ENCODE results near the gene MT1HL1.
"Not testable (repeated sequence)": the region's sequence is repeated elsewhere in the genome, so short reads cannot be mapped to it uniquely, and the experiment has no call there.

Gene MT1HL1

DNA sequence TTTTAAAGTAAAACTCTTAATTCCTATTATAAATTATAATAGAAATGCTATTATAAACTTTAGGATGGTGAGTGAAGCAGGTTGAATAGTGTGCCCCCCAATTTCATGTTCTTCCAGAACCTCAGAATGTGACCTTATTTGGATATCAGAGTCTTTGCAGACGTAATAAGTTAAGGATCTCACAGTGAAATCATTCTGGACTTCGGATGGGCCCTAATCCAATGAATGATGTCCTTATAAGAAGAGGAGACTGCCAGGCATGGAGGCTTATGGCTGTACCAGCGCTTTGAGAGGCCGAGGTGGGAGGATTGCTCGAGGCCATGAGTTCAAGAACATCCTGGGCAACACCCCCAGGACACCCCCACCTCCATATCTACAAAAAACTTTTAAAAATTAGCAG lies 9.4 kb upstream of the MT1HL1 start:
- no peak for DNase-seq

DNA sequence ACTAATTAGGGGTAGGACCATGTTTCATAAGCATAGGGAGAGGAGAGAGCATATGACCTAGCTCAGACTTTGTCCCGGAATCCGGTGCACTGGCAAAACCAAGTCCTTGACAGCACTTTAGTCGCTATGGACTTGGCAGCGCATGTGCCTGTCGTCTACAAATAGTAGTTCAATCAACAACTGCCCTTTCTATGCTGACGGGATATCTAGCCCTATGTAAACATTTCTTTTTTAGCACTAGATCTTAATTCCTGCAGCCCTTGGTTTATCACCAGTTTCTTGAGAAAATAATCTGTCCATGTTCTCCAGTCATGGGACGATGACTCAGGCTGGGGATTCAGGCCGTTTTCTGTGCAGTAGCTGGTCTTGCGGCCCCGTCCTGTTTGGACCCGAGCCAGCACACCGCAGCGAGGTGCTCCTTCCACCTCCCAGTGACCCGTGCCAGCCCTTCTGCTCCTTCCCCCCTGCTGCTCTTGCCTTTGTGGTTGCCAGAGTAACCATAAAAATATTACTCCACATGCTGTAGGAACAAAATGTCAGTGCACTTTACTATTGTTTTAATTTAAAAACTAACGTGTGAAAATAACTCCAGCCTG lies 8.6 kb upstream of the MT1HL1 start:
- DNase-seq, result no peak

DNA sequence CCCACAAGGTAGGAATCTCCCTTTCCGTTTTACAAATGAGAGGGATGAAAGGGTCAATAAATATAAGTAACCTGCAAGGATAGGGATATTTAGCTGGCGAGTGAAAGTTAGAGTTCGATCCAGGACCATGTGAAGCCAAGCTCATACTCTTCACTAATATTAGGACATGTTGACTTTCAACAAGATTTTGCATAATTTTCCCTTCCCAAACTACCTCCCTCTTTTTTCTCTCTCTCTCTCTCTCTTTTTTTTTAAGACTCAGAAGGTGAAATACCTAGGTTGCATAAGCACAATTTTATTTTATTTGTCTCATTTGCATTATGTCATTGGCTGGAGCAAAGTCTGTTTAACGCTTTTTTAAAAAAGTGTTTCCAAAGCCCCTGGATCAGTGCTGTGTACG lies 8.1 kb upstream of the MT1HL1 start:
- DNase-seq, result no peak

DNA sequence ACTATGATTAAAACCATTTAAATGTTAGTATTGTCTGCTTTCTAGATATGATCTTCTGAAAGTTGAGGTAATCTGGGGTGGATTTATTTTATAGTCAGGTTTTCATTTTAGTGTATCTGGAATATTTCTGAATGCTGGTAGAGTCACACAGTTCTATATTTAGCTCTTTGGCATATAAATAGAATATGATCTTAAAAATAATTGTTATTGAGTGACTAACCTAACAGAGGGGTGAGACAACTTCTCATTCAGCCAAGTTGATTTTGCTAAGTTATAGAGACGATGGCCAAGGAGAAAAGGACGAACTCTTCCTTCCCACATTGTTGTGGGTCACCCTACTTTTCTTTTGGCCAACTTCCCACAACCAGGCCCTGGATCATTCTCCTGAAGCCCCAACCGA lies 7.2 kb upstream of the MT1HL1 start:
- DNase-seq, result no peak

DNA sequence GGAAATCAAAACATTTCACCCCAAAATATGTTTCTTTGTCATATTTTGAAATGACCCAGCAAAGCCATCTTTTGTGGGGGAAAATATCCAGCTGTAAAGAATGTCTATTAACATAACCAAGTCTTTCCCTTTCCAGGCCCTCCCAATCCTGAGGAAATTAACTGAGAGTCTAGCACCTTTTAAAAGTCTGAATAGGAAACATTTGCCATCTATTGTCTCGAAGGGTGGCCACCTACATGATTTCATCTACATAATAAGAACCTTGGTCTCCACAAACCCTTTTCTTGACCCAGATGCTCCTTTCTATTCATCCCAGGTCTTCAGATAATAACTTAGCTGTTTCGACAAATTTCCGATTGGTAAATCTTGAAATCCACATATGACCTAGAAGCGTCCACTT lies 5.4 kb upstream of the MT1HL1 start:
- DNase-seq, result no peak

DNA sequence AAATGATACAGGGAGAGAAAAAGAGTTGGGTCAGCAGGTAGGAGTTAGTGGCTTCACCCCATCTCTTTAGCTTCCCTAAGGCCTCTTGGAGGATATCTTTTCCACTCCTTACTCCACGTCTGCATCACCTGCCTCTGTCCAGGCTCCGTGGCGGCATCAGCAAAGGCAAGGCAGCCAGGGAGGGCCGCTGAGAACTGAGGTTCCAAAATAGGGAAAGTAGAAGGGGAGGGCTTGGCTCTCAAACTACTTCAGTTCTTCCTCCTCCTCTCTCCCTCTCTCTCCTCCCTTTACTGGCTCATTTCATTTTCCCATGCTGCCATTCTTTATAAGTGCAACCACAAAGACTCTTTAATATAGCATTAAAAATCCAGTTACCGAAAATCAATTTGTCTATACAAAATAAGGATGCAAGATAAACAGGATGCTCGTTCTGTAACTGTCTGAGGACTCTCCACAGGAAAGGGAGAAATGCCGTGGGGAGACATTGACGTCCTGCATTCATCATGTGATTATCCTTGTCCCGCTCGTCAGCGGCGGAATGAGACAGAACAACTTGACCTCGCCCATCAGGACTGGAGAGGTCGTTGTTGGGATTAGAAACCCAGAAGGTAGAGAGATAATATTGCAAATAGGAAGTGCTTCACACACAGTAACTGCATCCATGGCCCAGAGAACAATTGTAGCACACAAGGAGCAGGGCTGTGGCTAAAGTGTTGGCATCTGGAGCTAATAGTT lies 3.1 kb upstream of the MT1HL1 start:
- no peak for DNase-seq

DNA sequence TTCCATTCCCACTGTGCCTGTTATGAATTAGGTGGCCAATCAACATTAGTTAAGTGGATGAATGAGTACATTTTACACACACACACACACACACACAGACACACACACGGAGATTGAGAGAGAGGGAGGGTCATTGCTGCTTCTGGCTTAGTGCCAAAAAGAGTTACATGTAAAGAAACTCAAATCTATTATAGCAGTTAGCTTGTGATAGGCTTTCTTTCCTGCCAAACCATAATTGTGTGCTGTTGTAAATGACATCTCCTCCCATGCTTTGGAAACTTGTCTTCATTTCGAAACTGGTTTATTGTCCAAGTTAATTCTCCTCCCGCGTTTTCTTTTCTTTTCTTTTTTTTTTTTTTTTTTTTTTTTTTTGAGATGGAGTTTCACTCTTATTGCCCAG lies 1.4 kb upstream of the MT1HL1 start:
- DNase-seq, result no peak

DNA sequence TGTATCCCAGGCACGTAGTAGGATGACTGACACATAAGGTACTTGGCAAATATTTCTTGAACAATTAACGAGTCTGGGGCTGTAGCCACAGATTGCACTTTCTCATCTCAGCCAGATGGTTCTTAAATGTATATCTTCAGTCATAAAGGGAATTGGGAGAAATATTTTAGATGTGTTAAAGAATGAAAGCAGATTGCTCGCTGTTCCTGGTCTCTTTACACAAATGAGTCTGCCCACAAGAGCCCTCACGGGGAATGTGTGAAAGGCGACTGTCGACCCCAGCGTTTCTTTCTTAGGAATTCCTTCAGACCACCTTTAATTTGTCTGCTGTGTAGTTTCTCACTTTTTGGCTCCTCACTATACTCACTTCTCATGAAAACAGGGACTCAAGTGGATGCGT lies 725 bp downstream of the MT1HL1 start:
- no peak for DNase-seq

DNA sequence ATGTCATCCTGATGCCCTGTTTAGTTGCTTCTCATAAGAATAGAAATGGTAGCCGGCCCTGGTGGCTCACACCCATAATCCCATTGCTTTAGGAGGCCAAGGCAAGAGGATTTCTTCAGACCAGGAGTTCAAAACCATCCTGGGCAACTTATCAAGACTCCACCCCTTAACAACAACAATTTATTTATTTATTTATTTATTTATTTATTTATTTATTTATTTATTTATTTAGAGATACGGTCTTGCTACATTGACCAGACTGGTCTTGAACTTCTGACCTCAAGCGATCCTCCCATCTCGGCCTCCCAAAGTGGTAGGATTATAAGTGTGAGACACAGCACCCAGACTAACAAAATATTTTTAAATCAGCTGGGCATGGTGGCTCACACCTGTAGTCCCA lies 4.0 kb downstream of the MT1HL1 start:
- no peak for DNase-seq

DNA sequence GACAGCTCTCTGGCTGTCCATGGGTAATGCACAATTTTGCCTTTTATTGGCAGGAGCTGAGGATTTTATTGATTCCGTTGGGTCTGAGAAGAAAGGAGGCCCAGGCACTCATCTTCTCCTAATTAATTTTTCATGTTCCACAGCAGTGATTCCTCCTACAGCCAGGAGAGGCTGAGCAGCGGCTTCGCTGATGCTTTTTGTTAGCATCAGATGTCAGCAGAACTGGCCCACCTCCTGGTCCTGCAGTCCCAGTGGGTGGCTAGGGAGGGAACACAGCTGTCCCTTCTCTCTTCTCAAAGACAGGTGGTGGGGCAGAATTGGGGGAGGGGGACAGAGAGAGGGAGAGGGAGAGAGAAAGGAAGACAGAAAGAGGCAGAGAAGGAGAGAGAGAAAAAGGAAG lies 5.7 kb downstream of the MT1HL1 start:
- no peak for DNase-seq

DNA sequence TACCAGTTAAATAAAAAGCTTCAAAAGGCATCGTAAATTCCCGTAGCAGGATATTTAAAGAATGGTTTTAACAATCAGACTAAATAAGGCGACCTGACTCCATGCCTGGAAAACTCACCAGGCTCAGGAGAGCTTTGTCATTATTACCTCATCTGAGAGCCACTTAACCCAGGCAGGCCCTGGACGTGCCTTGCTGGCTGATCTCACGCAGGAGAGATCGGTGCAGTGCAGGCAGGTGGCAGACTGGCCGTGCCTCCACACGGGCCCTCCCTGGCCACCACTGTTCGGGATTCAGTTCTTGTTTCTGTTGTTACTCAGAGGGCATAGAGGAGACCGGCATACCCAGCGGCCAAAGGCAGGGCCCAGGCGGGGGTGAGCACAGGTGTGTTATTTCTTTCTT lies 6.4 kb downstream of the MT1HL1 start:
- DNase-seq, result no peak

DNA sequence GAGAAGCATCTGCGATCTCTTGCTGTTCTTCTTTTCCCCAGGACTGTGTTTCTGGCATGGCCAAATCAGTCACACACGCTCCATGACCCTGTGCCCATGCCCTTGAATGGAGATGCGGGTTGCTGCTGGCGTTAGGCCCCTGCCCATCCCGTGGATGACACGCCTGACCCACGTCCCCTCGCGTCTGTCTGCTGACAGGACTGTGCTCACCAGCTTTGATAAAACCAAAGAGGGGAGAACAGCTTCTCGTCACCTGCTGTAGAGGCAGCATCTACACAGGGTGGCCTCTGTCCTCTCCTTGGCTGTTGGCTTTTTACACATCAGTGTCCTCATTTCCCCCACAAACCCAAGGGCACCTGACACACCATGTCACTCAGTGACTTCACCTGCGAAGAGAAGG lies 6.9 kb downstream of the MT1HL1 start:
- DNase-seq, result no peak

DNA sequence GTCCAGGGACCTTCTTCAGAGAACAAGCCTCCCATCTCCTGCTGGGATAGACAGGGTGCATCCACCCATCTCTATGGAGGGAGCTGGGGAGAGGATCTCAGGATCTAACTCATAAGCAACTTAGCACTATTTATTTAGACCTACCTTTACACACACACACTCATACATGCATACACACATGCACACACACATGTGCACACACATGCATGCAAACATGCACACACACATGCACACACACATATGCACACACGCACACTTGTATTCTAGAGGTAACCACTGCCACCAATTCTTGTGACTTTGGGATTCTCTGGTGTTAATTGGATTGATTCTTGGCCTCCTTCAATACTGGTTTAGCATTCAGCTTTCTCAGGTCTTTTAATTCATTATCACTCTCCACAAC lies 9.8 kb downstream of the MT1HL1 start:
- no peak for DNase-seq

DNA sequence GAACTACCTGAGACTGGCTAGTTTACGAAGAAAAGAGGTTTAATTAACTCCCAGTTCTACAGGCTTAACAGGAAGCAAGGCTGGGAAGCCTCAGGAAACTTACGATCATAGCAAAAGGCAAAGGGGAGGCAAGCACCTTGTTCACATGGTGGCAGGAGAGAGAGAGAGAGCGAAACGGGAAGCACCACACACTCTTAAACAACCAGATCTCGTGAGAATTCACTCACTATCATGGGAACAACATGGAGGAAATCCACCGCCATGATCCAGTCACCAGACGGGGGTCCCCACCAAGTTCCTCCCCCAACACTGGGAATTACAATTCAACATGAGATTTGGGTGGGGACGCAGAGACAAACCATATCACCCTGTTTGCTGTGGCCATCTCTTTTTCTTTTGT lies 11.8 kb downstream of the MT1HL1 start:
- DNase-seq, result no peak

DNA sequence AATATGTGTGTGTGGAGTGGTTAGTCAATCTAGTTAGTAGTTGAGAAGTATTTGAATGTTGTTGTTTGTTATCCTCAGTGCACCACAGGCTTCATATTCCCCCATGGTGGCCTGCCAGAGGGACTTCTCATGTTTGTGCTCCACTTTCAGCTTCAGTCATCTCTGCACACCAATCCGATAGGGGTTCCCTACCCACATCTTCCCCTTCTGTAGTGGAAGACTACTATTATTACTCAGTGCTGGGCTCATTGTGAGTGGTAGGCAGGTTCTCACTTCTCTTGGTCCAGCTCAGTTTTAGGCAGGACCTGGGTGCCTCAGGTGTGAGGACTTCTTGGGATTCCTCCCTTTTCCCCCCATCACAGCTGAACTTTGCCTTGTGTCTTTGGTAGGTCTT lies 14.2 kb downstream of the MT1HL1 start:
- DNase-seq, result no peak

DNA sequence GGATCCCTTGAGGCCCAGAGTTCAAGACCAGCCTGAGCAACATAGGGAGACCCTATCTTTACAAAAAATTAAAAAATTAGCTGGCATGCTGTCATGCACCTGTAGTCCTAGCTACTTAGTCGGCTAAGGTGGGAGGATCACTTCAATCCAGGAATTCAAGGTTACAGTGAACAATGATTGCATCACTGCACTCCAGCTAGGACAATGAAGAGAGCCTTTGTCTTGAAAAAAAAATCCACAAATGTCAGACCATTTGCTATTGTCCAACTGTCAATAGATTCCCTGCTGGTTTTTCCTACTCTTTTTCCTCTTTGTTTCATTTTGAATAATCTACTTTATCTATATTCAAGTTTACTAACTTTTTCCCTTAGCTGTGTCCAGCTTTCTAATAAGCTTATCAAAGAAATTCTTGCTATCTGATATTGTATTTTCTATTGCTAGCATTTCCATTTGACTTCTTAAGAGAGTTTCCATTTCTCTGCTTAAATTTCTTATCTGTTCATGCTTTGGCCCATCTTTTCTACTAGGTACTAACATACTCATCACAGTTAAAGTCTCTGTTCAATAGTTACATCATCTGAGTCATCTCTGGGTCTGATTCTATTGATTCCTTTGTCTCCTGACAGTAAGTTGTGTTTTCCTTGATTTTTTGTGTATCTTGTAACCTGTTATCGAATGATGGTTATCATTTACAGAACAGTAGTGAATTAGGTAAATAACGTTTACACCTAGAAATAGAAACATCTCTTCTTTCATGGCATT lies 14.8 kb downstream of the MT1HL1 start:
- DNase-seq, result no peak

DNA sequence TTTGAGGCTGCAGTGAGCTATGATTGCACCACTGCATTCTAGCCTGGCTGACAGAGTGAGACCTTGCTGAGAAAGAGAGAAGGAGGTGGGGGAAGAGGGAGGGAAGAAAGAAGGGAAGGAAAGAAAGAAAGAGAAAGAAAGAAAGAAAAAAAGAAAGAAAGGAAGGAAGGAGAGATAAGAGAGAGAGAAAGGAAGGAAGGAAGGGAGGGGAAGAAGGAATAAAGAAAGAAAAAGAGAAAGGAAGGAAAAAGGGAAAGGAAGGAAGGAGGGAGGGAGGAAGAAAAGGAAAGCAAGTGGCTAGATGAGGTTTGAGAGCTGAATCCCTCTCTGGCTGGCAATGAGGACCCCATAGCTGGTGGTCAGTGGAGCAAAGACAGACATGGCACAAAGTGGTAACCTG lies 20.4 kb downstream of the MT1HL1 start:
- DNase-seq, result no peak

DNA sequence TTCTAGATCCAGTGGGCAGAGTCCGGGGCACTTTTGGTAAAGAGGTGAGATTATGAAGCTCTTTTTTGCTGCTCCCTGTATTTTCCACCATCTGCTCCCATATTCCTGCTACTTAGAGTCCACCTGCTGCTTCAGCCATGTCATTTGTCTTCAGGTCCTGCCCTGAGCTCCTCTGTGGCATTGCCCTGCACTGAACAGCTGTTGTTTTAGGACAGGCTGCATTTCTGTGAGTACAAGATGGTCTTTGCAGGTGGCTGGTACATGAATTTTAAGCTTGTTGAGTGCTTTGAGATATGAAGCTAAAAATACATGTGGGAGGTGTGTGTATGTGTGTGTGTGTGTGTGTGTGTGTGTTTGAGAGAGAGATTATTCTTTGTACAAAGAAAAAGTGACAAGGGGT lies 21.9 kb downstream of the MT1HL1 start:
- no peak for DNase-seq

DNA sequence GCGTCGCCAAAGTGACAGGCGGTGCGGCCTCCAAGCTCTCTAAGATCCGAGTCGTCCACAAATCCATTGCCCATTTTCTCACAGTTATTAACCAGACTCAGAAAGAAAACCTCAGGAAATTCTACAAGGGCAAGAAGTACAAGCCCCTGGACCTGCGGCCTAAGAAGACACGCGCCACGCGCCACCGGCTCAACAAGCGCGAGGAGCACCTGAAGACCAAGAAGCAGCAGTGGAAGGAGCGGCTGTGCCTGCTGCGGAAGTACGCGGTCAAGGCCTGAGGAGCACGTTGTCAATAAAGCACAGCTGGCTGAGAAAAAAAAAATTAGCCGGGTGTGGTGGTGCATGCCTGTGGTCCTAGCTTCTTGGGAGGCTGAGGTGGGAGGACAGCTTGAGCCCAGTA lies 22.8 kb downstream of the MT1HL1 start:
- not testable (repeated sequence) for DNase-seq

DNA sequence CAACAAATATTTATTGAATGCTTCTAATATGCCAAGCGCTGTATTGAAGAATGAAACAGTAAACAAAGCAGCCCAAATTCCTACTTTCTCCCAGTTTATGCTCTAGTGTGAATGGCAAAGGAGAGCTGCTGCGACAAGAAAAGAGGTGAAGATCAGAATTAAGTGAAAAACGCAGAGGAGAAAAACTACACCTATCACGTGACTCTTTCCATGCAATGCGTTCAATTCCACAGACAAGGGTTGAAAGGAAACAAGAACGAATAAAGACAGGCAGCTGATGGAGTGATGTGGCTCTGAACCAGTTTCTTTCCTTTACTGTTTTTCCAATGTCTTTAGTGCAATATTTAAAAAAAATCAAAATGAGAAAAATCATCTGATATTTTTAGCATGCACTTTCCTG lies 23.6 kb downstream of the MT1HL1 start:
- DNase-seq, result no peak

DNA sequence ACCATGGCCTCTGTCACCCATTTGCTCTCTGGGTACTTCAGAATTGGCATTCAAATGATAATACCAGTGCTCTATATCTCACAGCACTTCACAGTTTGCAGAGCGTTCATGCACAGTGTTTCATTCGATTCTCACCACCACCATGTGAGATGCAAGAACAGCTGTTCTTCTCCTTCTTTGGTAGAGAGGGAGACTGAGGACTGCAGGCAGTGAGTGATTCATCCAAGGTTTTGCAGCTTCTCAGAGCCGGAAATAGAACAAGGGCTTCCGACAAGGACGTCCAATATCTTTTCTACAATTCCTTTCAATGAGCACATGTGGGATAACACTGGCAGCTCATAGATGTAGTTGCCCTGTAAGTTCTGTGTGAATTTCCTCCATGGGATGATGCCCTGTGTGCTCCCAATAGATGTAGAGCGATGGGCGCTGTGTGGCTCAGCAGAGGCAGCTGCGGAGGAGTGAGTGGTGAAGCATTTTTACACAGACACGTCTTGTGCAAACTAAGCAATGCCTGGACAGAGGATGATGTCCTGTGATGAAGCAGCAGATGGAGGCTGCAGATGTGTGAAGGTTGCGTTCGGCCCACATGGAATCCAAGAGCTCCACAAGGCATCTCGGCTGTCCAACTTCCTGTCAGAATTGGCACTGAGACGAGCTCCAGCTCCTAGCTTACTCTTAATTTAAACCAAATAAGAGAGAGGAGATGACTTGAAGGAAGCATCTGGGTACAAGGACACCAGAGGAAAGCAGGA lies 24.9 kb downstream of the MT1HL1 start:
- DNase-seq, result no peak

DNA sequence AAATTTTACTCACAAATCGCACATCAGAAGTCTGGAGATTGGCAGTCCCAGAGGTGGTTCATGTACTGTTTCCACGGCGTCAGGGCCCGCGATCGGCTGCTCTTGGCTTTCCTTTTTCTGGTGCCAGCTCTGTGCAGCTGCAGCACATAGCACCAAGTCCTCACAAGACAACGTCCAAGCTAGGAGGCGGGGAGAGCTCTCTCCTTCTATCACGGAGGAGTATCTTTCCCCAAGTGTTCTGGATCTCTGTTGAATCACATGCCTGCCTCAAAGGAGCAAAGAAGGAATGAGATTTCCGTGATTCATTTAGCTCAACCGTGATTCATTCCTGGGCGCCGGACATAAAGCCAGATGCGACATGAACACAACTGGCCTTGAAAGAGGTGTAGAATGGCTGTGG lies 25.5 kb downstream of the MT1HL1 start:
- no peak for DNase-seq

DNA sequence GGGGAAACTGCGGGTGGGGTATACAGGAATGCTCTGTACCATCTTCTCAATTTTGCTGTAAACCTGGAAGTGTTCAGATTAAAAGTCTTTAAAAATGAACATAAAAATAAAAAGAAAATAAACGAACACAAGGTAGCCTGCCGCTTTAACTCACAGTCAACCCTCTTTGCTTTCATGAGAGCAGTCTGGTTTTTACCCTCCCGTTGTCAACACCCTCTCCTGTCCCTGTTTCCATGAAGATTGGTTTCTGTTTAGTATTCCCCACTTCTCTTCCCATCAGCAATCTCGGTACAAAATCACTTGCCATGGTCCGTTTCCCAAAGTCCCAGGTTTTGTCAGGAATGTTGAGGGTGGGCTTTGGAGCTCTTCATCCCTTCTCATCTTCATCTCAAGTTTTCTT lies 28.8 kb downstream of the MT1HL1 start:
- no peak for DNase-seq

DNA sequence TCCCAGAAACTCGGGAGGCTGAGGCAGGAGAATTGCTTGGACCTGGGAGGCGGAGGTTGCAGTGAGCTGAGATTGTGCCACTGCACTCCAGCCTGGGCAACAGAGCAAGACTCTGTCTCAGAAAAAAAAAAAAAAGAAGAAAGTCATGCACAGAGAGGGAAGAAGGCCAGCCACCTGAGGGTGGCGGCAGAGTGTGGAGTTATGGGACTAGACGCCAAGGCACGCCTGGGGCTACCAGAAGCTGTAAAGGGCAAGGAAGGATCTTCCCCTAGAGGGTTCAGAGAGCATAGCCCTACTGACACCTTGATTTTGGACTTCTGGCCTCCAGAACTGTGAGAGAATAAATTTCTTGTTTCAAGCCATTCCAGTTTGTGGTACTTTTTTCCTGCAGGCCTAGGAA lies 30.2 kb downstream of the MT1HL1 start:
- DNase-seq, result not testable (repeated sequence)

Data from CD4-positive, alpha-beta T cell treated with Interleukin-4 for 4 hours (primary cell).